ENCODE measurements around the gene ME2.
"Not testable (repeated sequence)": the region's sequence is repeated elsewhere in the genome, so short reads cannot be mapped to it uniquely, and the experiment has no call there.

Gene ME2

DNA sequence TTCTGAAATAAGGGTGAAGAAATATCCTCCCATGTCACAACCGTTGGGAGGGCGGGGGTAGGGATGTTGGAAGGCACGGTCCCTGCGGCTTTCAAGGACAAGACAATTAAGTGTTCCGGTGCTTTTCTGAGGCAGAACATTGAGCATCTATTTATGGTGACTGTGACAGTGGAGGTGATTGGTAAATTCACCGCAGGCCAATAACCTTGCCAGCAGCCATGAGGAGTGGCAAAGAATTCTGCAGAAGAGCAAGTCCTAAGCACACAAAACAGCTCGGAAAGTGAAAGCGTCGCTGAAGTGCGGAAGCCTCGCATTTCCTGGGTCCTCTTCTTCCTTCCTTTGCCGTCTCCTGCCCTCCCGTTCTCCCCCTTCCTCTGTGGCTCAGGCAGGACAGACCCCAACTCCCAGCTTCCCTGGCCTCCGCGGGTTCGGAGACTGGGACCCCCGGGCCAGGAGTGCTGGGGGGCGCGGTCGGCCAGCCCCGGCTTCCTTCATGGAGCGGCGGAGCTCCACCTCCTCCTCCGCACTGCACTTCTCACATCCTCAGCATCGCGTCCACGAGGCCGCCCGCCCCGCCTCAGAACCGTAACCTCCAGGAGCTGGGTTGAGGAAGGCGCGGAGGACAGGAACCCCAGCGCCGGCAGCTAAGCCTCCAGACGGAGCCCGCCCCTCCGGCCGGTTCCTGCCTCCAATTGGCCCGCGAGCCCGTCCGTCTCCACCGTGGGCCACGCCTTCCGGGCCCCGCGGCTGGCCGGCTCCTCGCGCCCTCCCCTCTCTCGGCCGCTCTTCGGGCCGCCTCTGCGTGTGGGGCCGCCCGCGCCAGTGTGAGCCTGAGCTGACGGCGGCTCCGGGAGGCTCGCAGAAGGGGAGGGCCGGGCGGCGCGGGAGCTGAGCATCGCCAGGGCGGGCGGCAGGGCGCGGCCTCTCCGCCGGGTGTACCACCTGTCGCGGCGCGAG lies at the start of gene ME2:
Gene ME2 (plus strand): TSS at position 774 of the 957 bp plus-strand sequence. CDS start 16,703 bp downstream, outside the sequence.
- H3K27me3 ChIP-seq (ENCODE audit: control insufficient read depth, insufficient read depth, low read length), result no peaks in the 10 kb centered on the region
- H3K9me3 ChIP-seq (ENCODE audit: control insufficient read depth, low read length), result no peaks in the 10 kb centered on the region
- peak within 1 kb of the TSS; percentile 26 for H3K4me3 ChIP-seq (ENCODE audit: low read length)
- H3K4me1 ChIP-seq (ENCODE audit: control insufficient read depth, insufficient read depth, low read length), result peaks cover 10% of the 10 kb centered on the region
- no peaks in the 10 kb centered on the region for H3K36me3 ChIP-seq (ENCODE audit: control insufficient read depth, insufficient read depth, low read length)
- H3K9ac ChIP-seq (ENCODE audit: low read length), result peak within 1 kb of the TSS; percentile 88

DNA sequence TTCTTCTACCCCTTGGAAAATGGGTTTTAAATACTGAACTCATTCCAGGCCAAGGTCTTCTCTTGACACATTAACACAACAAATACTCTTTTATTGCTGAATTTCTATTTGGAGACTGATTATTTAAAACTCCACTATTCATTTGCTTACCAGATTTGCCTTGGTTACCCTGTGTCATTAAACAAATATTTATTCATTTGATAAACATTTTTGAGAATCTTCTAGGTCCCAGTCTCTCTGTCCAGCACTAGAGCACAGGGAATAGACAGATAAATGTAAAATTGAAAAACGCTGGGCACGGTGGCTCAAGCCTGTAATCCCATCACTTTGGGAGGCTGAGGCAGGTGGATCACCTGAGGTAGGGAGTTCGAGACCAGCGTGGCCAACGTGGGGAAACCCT lies 49.3 kb upstream of the ME2 start:
- Histone ChIP-seq H3K9ac (ENCODE audit: low read length) (no peak overlapping the region), H3K9me3 (ENCODE audit: control insufficient read depth, low read length) (no peaks in the 10 kb centered on the region), H3K36me3 (ENCODE audit: control insufficient read depth, insufficient read depth, low read length) (no peaks in the 10 kb centered on the region), H3K4me3 (ENCODE audit: low read length) (no peak overlapping the region), H3K4me1 (ENCODE audit: control insufficient read depth, insufficient read depth, low read length) (peaks cover 9% of the 10 kb centered on the region), H3K27me3 (ENCODE audit: control insufficient read depth, insufficient read depth, low read length) (no peaks in the 10 kb centered on the region)

DNA sequence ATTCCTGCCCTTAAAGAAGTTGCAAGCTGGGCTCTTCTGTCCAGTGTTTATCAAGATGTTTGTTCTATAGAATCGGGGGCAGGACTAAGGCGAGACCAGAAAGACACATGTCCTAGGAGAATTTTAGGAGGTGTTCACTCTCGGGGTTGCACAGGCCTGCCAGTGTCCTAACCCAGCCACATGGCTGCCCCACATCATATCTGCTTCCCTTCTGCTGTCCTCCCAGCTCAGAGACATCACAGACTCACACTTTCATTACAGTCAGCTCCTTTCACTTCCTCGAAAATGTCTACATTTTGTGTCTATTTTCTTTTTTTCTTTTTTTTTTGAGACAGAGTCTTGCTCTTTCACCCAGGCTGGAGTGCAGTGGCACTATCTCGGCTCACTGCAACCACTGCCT lies 48.4 kb upstream of the ME2 start:
- Histone ChIP-seq H3K4me3 (ENCODE audit: low read length) (no peak overlapping the region), H3K9me3 (ENCODE audit: control insufficient read depth, low read length) (no peaks in the 10 kb centered on the region), H3K27me3 (ENCODE audit: control insufficient read depth, insufficient read depth, low read length) (no peaks in the 10 kb centered on the region), H3K36me3 (ENCODE audit: control insufficient read depth, insufficient read depth, low read length) (no peaks in the 10 kb centered on the region), H3K9ac (ENCODE audit: low read length) (no peak overlapping the region), H3K4me1 (ENCODE audit: control insufficient read depth, insufficient read depth, low read length) (peaks cover 9% of the 10 kb centered on the region)

DNA sequence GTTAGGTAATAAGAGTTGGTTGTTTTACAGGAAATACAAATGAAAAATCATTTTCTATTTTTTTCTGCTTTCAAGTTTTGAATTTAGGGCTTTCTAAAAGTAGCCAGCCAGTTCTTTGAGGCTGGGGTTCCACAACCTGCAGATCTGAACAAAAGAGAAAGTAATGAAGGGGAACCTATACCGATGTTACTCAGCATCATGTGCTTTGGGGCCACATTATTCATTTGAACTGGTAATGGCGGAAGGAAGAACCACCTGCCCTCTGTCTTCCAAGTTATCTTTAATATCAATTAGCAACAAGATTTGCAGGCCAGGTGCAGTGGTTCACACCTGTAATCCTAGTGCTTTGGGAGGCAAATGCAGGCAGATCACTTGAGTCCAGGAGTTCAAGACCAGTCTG lies 46.2 kb upstream of the ME2 start:
- Histone ChIP-seq H3K27me3 (ENCODE audit: control insufficient read depth, insufficient read depth, low read length) (no peaks in the 10 kb centered on the region), H3K4me3 (ENCODE audit: low read length) (no peak overlapping the region), H3K9ac (ENCODE audit: low read length) (no peak overlapping the region), H3K4me1 (ENCODE audit: control insufficient read depth, insufficient read depth, low read length) (peaks cover 10% of the 10 kb centered on the region), H3K36me3 (ENCODE audit: control insufficient read depth, insufficient read depth, low read length) (no peaks in the 10 kb centered on the region), H3K9me3 (ENCODE audit: control insufficient read depth, low read length) (no peaks in the 10 kb centered on the region)

DNA sequence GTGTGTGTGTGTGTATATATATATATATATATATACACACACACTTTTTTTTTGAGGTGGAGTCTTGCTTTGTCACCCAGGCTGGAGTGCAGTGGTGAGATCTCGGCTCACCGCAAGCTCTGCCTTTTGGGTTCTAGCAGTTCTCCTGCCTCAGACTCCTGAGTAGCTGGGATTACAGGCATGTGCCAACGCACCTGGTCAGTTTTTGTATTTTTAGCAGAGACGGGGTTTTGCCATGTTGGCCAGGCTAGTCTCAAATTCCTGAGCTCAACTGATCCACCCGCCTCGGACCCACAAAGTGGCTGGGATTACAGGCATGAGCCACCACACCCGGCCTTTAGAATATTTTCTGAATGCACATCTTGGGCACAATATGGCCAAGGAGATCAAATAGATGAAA lies 45.4 kb upstream of the ME2 start:
- not testable (repeated sequence) for H3K4me3 ChIP-seq (ENCODE audit: low read length); H3K36me3 ChIP-seq (ENCODE audit: control insufficient read depth, insufficient read depth, low read length); H3K9ac ChIP-seq (ENCODE audit: low read length); H3K9me3 ChIP-seq (ENCODE audit: control insufficient read depth, low read length); H3K27me3 ChIP-seq (ENCODE audit: control insufficient read depth, insufficient read depth, low read length)
- peaks cover 10% of the 10 kb centered on the region for H3K4me1 ChIP-seq (ENCODE audit: control insufficient read depth, insufficient read depth, low read length)

DNA sequence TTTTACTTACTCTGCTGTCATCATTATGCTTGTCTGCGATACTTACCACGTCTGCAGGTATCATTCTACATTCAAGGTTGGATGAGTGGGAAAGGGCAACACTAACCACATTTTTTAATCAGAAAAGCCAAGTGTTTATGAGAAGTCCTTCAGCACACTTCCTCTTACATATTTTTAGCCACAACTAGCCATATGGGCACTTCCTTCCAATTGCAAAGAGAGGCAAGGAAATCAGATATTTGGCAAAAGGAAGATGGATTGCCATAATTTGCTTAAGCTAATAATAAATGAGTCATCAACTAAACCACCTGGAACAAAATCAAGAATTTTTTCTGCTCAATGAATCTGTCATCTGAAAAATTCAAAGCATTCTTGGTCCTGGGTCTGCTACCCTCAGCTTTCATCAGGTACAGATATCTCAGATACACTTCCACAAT lies 42.4 kb upstream of the ME2 start:
- Histone ChIP-seq H3K27me3 (ENCODE audit: control insufficient read depth, insufficient read depth, low read length) (no peaks in the 10 kb centered on the region), H3K4me1 (ENCODE audit: control insufficient read depth, insufficient read depth, low read length) (peaks cover 22% of the 10 kb centered on the region), H3K9me3 (ENCODE audit: control insufficient read depth, low read length) (no peaks in the 10 kb centered on the region), H3K36me3 (ENCODE audit: control insufficient read depth, insufficient read depth, low read length) (no peaks in the 10 kb centered on the region), H3K9ac (ENCODE audit: low read length) (no peak overlapping the region), H3K4me3 (ENCODE audit: low read length) (no peak overlapping the region)

DNA sequence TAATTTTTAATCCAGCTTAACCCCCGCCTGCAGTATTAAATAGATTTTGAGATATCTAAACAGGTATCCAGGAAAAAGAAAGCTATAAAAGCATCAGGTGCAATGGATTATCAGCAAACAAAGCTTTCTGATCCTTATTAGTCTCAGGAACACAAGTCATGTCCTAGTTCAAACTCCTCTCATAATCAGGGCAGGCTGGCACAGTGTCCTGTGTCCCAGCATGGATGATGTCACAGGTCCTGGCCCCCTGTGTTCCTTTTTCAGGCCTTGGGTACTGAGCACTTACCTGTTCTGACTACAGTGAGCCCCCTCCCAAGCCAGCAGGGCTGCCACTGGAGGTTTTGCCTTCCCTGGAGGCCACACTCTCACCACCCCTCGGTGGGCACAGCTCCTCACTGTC lies 39.6 kb upstream of the ME2 start:
- Histone ChIP-seq H3K27me3 (ENCODE audit: control insufficient read depth, insufficient read depth, low read length) (no peaks in the 10 kb centered on the region), H3K4me3 (ENCODE audit: low read length) (no peak overlapping the region), H3K9me3 (ENCODE audit: control insufficient read depth, low read length) (no peaks in the 10 kb centered on the region), H3K4me1 (ENCODE audit: control insufficient read depth, insufficient read depth, low read length) (peaks cover 22% of the 10 kb centered on the region), H3K9ac (ENCODE audit: low read length) (no peak overlapping the region), H3K36me3 (ENCODE audit: control insufficient read depth, insufficient read depth, low read length) (no peaks in the 10 kb centered on the region)

DNA sequence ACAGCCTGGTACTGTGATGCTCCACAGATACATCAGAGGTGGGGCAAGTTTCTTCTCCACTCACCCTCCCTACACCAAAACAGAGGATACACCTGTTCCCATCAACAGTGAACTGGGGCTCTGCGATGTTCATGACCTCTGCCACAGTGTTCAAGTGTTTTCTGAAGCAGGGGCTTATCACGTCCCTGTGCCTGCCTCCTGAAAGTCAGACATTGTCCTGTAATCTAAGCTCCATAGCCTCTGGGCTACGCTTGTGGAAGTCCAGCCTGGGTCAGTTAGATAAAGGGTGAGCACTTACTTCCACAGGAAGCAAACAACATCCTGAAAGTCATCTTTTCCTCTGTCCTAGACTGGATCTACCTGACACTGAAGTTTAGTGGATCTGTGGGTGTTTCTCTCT lies 38.9 kb upstream of the ME2 start:
- no peak overlapping the region for H3K9ac ChIP-seq (ENCODE audit: low read length)
- H3K36me3 ChIP-seq (ENCODE audit: control insufficient read depth, insufficient read depth, low read length), result no peaks in the 10 kb centered on the region
- no peaks in the 10 kb centered on the region for H3K9me3 ChIP-seq (ENCODE audit: control insufficient read depth, low read length)
- H3K4me3 ChIP-seq (ENCODE audit: low read length), result no peak overlapping the region
- H3K4me1 ChIP-seq (ENCODE audit: control insufficient read depth, insufficient read depth, low read length), result peaks cover 22% of the 10 kb centered on the region
- no peaks in the 10 kb centered on the region for H3K27me3 ChIP-seq (ENCODE audit: control insufficient read depth, insufficient read depth, low read length)

DNA sequence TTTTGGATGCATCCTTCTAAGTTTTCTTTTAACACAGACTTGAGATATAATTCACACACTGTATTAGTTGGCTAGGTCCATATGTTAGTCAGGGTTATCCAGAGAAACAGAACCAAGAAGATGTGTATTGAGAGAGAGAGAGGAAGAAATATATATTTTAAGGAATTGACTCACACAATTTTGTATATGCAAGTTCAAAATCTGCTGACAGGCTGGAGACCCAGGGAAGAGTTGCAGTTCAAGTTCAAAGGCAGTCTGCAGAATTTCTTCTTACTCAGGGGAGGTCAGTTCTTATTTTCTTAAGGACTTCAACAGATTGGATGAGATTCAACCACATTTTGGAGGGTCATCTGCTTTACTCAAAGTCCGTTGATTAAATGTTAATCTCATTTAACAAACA lies 36.1 kb upstream of the ME2 start:
- Histone ChIP-seq H3K9ac (ENCODE audit: low read length) (no peak overlapping the region), H3K4me1 (ENCODE audit: control insufficient read depth, insufficient read depth, low read length) (peaks cover 11% of the 10 kb centered on the region), H3K36me3 (ENCODE audit: control insufficient read depth, insufficient read depth, low read length) (no peaks in the 10 kb centered on the region), H3K4me3 (ENCODE audit: low read length) (no peak overlapping the region), H3K9me3 (ENCODE audit: control insufficient read depth, low read length) (no peaks in the 10 kb centered on the region), H3K27me3 (ENCODE audit: control insufficient read depth, insufficient read depth, low read length) (no peaks in the 10 kb centered on the region)

DNA sequence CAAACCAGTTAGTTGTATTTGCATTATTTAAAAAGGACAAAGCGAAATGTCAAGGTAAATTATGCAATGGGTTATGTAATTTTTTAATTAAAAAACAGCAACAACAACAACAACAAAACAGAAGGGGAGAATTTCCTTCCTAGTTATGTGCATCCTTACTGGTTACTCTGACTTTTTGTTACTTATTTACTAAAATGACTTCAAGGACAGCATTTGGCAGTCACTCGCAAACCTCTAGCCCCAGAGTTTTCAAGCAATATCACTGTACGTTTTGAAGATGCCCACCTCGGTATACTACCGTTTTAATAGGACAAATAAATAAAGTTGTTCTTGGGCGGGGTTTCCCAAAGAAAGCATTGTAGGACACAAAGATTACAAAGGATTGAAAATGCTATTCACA lies 34.4 kb upstream of the ME2 start:
- Histone ChIP-seq H3K9me3 (ENCODE audit: control insufficient read depth, low read length) (no peaks in the 10 kb centered on the region), H3K4me1 (ENCODE audit: control insufficient read depth, insufficient read depth, low read length) (peaks cover 9% of the 10 kb centered on the region), H3K4me3 (ENCODE audit: low read length) (no peak overlapping the region), H3K36me3 (ENCODE audit: control insufficient read depth, insufficient read depth, low read length) (no peaks in the 10 kb centered on the region), H3K9ac (ENCODE audit: low read length) (no peak overlapping the region), H3K27me3 (ENCODE audit: control insufficient read depth, insufficient read depth, low read length) (no peaks in the 10 kb centered on the region)

DNA sequence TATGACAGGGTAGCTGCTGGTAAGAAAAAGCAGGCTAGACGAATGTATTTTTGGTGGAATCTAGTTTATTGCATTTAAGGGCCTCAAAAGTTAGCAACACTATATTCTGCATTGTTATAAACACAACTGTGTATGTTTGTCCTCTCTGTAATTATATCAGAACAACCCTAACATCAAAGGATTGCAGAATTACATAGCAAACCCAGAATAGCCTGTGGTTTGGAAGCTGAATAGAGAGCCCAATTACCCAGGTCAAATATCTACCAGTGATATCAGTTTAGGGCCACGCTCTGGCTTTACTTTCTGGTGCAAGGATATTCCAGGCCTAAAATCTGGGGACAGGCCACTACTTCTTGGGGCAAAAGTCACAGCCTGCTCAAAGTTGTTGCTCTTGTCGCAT lies 34.0 kb upstream of the ME2 start:
- H3K4me3 ChIP-seq (ENCODE audit: low read length), result no peak overlapping the region
- H3K9me3 ChIP-seq (ENCODE audit: control insufficient read depth, low read length), result no peaks in the 10 kb centered on the region
- no peaks in the 10 kb centered on the region for H3K27me3 ChIP-seq (ENCODE audit: control insufficient read depth, insufficient read depth, low read length)
- no peaks in the 10 kb centered on the region for H3K36me3 ChIP-seq (ENCODE audit: control insufficient read depth, insufficient read depth, low read length)
- H3K4me1 ChIP-seq (ENCODE audit: control insufficient read depth, insufficient read depth, low read length), result peaks cover 5% of the 10 kb centered on the region
- no peak overlapping the region for H3K9ac ChIP-seq (ENCODE audit: low read length)

DNA sequence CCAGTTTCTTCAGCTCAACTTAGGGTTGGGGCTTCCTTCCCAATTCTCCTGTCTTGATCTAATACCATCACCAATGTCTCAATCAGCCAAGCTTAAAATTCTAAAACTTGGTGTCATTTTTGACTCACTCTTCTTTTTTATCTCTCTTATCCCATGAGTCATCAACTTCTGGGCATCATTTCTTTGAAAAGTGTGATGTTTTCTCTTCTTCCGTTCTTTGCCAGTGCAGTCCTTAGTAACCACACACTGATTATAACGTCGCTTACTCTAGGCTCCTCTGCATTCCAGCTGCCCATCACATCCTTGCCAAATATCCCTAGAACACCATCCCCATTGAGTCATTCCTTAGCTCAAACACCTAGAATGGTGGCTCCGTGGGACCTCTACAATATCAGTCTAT lies 31.7 kb upstream of the ME2 start:
- no peak overlapping the region for H3K9ac ChIP-seq (ENCODE audit: low read length)
- no peaks in the 10 kb centered on the region for H3K27me3 ChIP-seq (ENCODE audit: control insufficient read depth, insufficient read depth, low read length)
- H3K36me3 ChIP-seq (ENCODE audit: control insufficient read depth, insufficient read depth, low read length), result no peaks in the 10 kb centered on the region
- no peak overlapping the region for H3K4me3 ChIP-seq (ENCODE audit: low read length)
- H3K9me3 ChIP-seq (ENCODE audit: control insufficient read depth, low read length), result no peaks in the 10 kb centered on the region
- H3K4me1 ChIP-seq (ENCODE audit: control insufficient read depth, insufficient read depth, low read length), result no peaks in the 10 kb centered on the region

Data from mucosa of stomach (tissue), 1 donor.